GM12865 (cell line): ENCODE results near the gene MUC6.

Experiments used
- DNase-seq: peaks from one replicate; pipeline ENCODE4 v3.0.0; 2010; ENCODE audit warnings: low read depth
- H3K4me3 ChIP-seq: 2 replicates; pipeline ENCODE4 v1.5.1; 2011; ENCODE audit warnings: mild to moderate bottlenecking, low read depth, low read length, control low read depth
- CTCF ChIP-seq: IDR thresholded peaks from 2 replicates; pipeline ENCODE4 v1.5.1; 2011; ENCODE audit warnings: low read length, control low read depth, low read depth, inconsistent platforms; ENCODE audit not compliant: insufficient read depth; ENCODE audit errors: missing control alignments

MUC6 gene

GRCh38 chr11:985848-986247 lies 50.7 kb downstream of the MUC6 start:
- no peak for TF ChIP-seq CTCF
- no peak overlapping the region for H3K4me3 ChIP-seq
- DNase-seq: no peak

GRCh38 chr11:985406-985805 lies 51.1 kb downstream of the MUC6 start:
- no peak for TF ChIP-seq CTCF
- no peak for DNase-seq
- H3K4me3 ChIP-seq: no peak overlapping the region

- H3K4me3 ChIP-seq: no peak overlapping the region
- no peak for DNase-seq
- TF ChIP-seq CTCF: no peak
Measured at GRCh38 chr11:984546-984945, 52.0 kb downstream of the MUC6 start.

GRCh38 chr11:981764-982163 lies 54.8 kb downstream of the MUC6 start:
- no peak for TF ChIP-seq CTCF
- no peak overlapping the region for H3K4me3 ChIP-seq
- no peak for DNase-seq

- no peak for TF ChIP-seq CTCF
- DNase-seq: no peak
- H3K4me3 ChIP-seq: no peak overlapping the region
Measured at GRCh38 chr11:980438-981357, 55.8 kb downstream of the MUC6 start.

- no peak for DNase-seq
- no peak for TF ChIP-seq CTCF
- no peak overlapping the region for H3K4me3 ChIP-seq
Measured at GRCh38 chr11:978781-979180, 57.7 kb downstream of the MUC6 start.
